NB4 (cell line): Measurements from ENCODE around the gene ABCF2.

Experiments
- POLR2A ChIP-seq: IDR thresholded peaks from 2 replicates; pipeline ENCODE4 v1.6.1; 2011; ENCODE audit warnings: mild to moderate bottlenecking; ENCODE audit not compliant: insufficient read length; ENCODE audit errors: extremely low read depth
- TF ChIP-seq, protein P1 (sequence below): IDR thresholded peaks from one replicate; pipeline ENCODE4 v1.5.1; 2012; ENCODE audit warnings: low read depth, low read length

DNA sequence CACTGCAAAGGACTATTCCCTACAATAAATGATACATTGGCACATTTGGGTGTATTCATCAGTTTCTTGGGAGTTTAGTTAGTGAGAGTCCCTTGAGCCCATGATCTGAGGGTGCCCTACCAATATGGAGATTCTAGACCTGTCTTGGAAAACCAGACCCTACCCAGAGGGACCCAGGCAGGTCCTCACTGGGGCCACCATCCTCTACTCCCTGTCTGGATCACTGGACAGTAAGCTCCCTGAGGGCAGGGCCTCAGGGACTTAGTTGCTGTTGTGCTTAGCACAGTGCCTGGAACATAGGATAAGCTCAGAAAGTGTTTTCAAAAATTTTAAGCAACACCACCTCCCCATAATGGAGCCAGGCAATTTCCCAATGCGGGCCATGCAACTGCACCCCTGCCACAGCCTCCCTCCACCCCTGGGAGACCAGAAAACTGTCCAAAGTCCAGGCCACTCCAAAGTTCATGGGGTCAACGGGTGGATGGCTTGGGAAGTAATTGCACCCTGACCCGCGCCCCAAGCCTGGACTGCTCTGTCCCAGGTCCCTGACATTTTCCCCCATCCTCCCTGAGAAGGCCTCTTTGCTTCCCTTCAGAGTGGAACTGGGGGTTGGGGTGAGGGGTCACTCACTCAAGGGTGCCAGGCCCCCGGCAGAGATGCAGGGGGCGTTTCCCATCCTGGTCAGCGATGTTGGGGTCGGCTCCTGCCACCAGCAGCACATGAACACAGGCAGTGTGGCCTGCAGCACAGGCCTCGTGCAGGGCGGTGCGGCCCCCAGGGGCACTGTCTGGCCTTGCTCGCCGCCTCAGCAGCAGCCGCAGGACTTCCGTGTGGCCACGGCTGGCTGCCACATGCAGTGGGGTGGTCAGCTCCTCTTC, 41.0 kb downstream of the ABCF2 start:
- TF ChIP-seq, protein P1, sequence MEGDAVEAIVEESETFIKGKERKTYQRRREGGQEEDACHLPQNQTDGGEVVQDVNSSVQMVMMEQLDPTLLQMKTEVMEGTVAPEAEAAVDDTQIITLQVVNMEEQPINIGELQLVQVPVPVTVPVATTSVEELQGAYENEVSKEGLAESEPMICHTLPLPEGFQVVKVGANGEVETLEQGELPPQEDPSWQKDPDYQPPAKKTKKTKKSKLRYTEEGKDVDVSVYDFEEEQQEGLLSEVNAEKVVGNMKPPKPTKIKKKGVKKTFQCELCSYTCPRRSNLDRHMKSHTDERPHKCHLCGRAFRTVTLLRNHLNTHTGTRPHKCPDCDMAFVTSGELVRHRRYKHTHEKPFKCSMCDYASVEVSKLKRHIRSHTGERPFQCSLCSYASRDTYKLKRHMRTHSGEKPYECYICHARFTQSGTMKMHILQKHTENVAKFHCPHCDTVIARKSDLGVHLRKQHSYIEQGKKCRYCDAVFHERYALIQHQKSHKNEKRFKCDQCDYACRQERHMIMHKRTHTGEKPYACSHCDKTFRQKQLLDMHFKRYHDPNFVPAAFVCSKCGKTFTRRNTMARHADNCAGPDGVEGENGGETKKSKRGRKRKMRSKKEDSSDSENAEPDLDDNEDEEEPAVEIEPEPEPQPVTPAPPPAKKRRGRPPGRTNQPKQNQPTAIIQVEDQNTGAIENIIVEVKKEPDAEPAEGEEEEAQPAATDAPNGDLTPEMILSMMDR = no peak
- no peak for TF ChIP-seq POLR2A
